Measurements from ENCODE around the gene KDM1A. TPM values are rescaled to one million over a fixed set of nuclear protein-coding genes. Genes with fewer than 3 reads are reported as not detected.

KDM1A gene
- polyA plus RNA-seq, 1 donor (not counting 4 experiments of a cell fraction or from before 2014, with no cell fraction given): 84.8 TPM

DNA sequence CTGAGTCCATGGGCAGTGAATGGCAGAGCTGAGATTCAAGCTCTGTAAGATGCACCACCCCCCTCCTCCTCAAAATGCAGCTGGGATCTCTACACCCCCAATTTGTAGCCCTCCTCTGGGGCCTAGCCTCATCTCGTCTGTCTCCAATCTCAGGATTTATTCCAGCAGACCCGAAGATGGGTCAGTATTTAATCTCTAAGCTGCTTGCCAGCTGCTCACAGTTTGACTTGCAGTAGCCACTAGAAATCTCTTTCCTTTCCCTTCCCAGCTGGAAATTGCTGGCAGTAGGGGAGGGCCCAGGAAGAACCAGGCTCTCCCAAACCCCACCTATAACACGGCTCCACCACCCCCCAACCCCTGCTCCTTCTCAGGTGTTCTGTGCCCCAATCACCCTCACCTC lies 48.1 kb upstream of the KDM1A start:
- H4K20me1 ChIP-seq (ENCODE audit: control insufficient read depth, extremely low read depth, insufficient read depth, low read length): no peaks in the 10 kb centered on the region
- H3K9me1 ChIP-seq (ENCODE audit: control insufficient read depth, extremely low read depth, insufficient read depth, low read length): no peaks in the 10 kb centered on the region
- no peaks in the 10 kb centered on the region for H3K9me3 ChIP-seq (ENCODE audit: control insufficient read depth, low read depth, low read length)
- H3K27ac ChIP-seq (ENCODE audit: control insufficient read depth, insufficient read depth, low read length): no peak overlapping the region
- no peaks in the 10 kb centered on the region for H3K79me2 ChIP-seq (ENCODE audit: control insufficient read depth, insufficient read depth, low read length)
- H3K4me2 ChIP-seq (ENCODE audit: control insufficient read depth, extremely low read depth, insufficient read depth, low read depth, low read length): no peak overlapping the region
- dilution Hi-C loops (cut with MboI; ENCODE audit: extremely low pct_ligation_motif_present, low sequenced_read_pairs): no loop called here
- DNase-seq (ENCODE audit: low read depth, low spot score): no peak
- peaks cover 5% of the 10 kb centered on the region for H3K4me1 ChIP-seq (ENCODE audit: control insufficient read depth, extremely low read depth, insufficient read depth, low read length)
- FAIRE-seq: no peak
- H3K36me3 ChIP-seq (ENCODE audit: control insufficient read depth in 2 of 2, extremely low read depth in 1 of 2, insufficient read depth in 2 of 2, low read length in 2 of 2): no peaks in the 10 kb centered on the region
- H3K9ac ChIP-seq (ENCODE audit: control insufficient read depth, extremely low read depth, insufficient read depth, low read length): no peak overlapping the region
- no peak for TF ChIP-seq EZH2 (IDR thresholded peaks at IDR 0.05; ENCODE audit: low read length)
- TF ChIP-seq, protein P1, sequence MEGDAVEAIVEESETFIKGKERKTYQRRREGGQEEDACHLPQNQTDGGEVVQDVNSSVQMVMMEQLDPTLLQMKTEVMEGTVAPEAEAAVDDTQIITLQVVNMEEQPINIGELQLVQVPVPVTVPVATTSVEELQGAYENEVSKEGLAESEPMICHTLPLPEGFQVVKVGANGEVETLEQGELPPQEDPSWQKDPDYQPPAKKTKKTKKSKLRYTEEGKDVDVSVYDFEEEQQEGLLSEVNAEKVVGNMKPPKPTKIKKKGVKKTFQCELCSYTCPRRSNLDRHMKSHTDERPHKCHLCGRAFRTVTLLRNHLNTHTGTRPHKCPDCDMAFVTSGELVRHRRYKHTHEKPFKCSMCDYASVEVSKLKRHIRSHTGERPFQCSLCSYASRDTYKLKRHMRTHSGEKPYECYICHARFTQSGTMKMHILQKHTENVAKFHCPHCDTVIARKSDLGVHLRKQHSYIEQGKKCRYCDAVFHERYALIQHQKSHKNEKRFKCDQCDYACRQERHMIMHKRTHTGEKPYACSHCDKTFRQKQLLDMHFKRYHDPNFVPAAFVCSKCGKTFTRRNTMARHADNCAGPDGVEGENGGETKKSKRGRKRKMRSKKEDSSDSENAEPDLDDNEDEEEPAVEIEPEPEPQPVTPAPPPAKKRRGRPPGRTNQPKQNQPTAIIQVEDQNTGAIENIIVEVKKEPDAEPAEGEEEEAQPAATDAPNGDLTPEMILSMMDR (optimal IDR thresholded peaks at IDR 0.05 in 1 of 3, IDR thresholded peaks at IDR 0.05 in 1 of 3, conservative IDR thresholded peaks at IDR 0.05 in 1 of 3; ENCODE audit: extremely low read depth in 1 of 3, insufficient read depth in 2 of 3, low read length in 3 of 3): no peak
- no peak overlapping the region for H2AFZ ChIP-seq (ENCODE audit: control insufficient read depth, low read length)
- H3K4me3 ChIP-seq (ENCODE audit: control insufficient read depth in 2 of 3, extremely low read depth in 1 of 3, insufficient read depth in 2 of 3, low read depth in 1 of 3, low read length in 3 of 3): no peak overlapping the region
- H3K27me3 ChIP-seq (ENCODE audit: control insufficient read depth, extremely low read depth, insufficient read depth, low read length): peaks cover 22% of the 10 kb centered on the region

DNA sequence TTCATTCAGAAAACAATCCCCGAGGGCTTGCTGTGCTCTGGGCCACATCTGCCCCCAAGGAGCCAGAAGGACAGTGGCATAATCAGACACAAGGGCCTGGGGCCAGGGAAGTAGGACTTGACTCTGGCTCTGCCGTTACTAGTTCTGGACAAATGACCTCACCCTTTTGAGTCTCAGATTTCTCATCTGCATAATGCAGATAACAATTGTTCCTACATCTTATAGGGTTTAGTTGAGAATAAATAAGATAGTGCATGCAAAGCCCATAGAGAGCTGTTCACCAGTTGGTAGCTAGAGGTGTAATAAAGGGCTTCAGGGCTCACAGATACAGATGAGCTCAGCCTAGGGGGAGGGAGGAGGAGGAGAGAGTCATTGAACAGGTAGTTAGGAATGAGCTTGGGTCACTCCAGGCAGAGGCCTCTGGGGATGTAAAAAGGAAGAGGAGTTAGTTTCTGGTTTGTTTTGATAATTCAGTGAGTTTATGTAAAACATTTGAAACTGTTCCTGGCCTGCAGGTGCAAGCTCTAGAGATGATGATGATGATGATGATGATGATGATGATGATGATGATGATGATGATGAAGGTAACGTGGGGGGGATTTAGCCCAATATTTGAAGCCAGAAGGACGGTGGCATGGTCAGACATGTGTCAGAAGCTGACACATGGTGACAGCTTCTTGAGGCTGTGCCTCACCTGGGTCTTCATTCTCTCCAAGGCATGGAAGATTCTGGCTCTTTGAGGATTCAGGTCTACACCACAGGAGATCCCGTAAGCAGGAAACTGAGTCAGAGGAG lies 47.5 kb upstream of the KDM1A start:
- DNase-seq (ENCODE audit: low read depth, low spot score) (no peak), FAIRE-seq (no peak)
- Histone ChIP-seq H3K9ac (ENCODE audit: control insufficient read depth, extremely low read depth, insufficient read depth, low read length) (no peak overlapping the region), H3K4me2 (ENCODE audit: control insufficient read depth, extremely low read depth, insufficient read depth, low read depth, low read length) (no peak overlapping the region), H3K9me1 (ENCODE audit: control insufficient read depth, extremely low read depth, insufficient read depth, low read length) (no peaks in the 10 kb centered on the region), H4K20me1 (ENCODE audit: control insufficient read depth, extremely low read depth, insufficient read depth, low read length) (no peaks in the 10 kb centered on the region), H3K27ac (ENCODE audit: control insufficient read depth, insufficient read depth, low read length) (no peak overlapping the region), H3K36me3 (ENCODE audit: control insufficient read depth in 2 of 2, extremely low read depth in 1 of 2, insufficient read depth in 2 of 2, low read length in 2 of 2) (no peaks in the 10 kb centered on the region), H3K27me3 (ENCODE audit: control insufficient read depth, extremely low read depth, insufficient read depth, low read length) (peaks cover 22% of the 10 kb centered on the region), H2AFZ (ENCODE audit: control insufficient read depth, low read length) (no peak overlapping the region), H3K79me2 (ENCODE audit: control insufficient read depth, insufficient read depth, low read length) (no peaks in the 10 kb centered on the region), H3K9me3 (ENCODE audit: control insufficient read depth, low read depth, low read length) (no peaks in the 10 kb centered on the region), H3K4me1 (ENCODE audit: control insufficient read depth, extremely low read depth, insufficient read depth, low read length) (peaks cover 10% of the 10 kb centered on the region), H3K4me3 (ENCODE audit: control insufficient read depth in 2 of 3, extremely low read depth in 1 of 3, insufficient read depth in 2 of 3, low read depth in 1 of 3, low read length in 3 of 3) (no peak overlapping the region)
- dilution Hi-C loops (cut with MboI; ENCODE audit: extremely low pct_ligation_motif_present, low sequenced_read_pairs): no loop called here
- no peak for TF ChIP-seq EZH2 (IDR thresholded peaks at IDR 0.05; ENCODE audit: low read length)
- TF ChIP-seq, protein P1 (optimal IDR thresholded peaks at IDR 0.05 in 1 of 3, IDR thresholded peaks at IDR 0.05 in 1 of 3, conservative IDR thresholded peaks at IDR 0.05 in 1 of 3; ENCODE audit: extremely low read depth in 1 of 3, insufficient read depth in 2 of 3, low read length in 3 of 3): no peak
